PFSK-1 (cell line): Measurements from ENCODE around the gene GAS7.

Source experiments
- FOXP2 ChIP-seq: optimal IDR thresholded peaks from 2 replicates; pipeline ENCODE3; 2011; ENCODE audit warnings: borderline replicate concordance, control low read depth, inconsistent platforms; ENCODE audit not compliant: insufficient read depth; ENCODE audit errors: extremely low read length, extremely low read depth
- POLR2AphosphoS5 ChIP-seq: IDR thresholded peaks from 2 replicates; pipeline ENCODE4 v1.6.1; 2012; ENCODE audit warnings: low read depth, mild to moderate bottlenecking, control low read depth, low read length, moderate library complexity
- REST ChIP-seq, 2 experiments: IDR thresholded peaks; 2 replicates each; pipeline versions ENCODE4 v1.6.1 to v1.8.0; 2011 to 2012; ENCODE audit warnings: low read depth in 2 of 2, low read length in 2 of 2, control low read depth in 1 of 2, inconsistent platforms in 1 of 2, mild to moderate bottlenecking in 1 of 2, moderate library complexity in 1 of 2; ENCODE audit not compliant: insufficient read depth in 1 of 2
- SIN3A ChIP-seq: IDR thresholded peaks from 2 replicates; pipeline ENCODE4 v1.6.1; 2012; ENCODE audit warnings: mild to moderate bottlenecking, low read length, moderate library complexity, borderline replicate concordance; ENCODE audit not compliant: insufficient read depth
- TAF1 ChIP-seq: IDR thresholded peaks from 2 replicates; pipeline ENCODE4 v1.6.1; 2012; ENCODE audit warnings: low read length, control low read depth, borderline replicate concordance; ENCODE audit not compliant: insufficient read depth

GRCh38 chr17:9926150-9926804, 272.1 kb downstream of the GAS7 start:
- TF ChIP-seq REST (IDR thresholded peaks at IDR 0.05; ENCODE audit: insufficient read depth in 1 of 2, low read depth in 2 of 2, low read length in 2 of 2) (no peak), POLR2AphosphoS5 (no peak), SIN3A (no peak), FOXP2 (no peak), TAF1 (no peak)
